Right renal cortex interstitium (tissue), 3 donors: ENCODE results near the gene GDAP2. TPM values are rescaled to one million over a fixed set of nuclear protein-coding genes. Genes with fewer than 3 reads are reported as not detected.

Source experiments
- DNase-seq, 3 donors: peaks; one replicate each; pipeline ENCODE4 v3.0.0-alpha.2; 2013; ENCODE audit warnings: low read depth in 3 of 3, low spot score in 2 of 3
- polyA plus RNA-seq, 3 donors: library from polyadenylated mRNA; unstranded; fragments of 120-200 nt; gene quantifications; one replicate each; pipeline ENCODE4 v1.2.1, GENCODE V29; 2013; ENCODE audit not compliant: insufficient read length in 3 of 3

The GDAP2 gene
- polyA plus RNA-seq, 3 donors = 19.9 to 22.3 (median 21.0) TPM

DNA sequence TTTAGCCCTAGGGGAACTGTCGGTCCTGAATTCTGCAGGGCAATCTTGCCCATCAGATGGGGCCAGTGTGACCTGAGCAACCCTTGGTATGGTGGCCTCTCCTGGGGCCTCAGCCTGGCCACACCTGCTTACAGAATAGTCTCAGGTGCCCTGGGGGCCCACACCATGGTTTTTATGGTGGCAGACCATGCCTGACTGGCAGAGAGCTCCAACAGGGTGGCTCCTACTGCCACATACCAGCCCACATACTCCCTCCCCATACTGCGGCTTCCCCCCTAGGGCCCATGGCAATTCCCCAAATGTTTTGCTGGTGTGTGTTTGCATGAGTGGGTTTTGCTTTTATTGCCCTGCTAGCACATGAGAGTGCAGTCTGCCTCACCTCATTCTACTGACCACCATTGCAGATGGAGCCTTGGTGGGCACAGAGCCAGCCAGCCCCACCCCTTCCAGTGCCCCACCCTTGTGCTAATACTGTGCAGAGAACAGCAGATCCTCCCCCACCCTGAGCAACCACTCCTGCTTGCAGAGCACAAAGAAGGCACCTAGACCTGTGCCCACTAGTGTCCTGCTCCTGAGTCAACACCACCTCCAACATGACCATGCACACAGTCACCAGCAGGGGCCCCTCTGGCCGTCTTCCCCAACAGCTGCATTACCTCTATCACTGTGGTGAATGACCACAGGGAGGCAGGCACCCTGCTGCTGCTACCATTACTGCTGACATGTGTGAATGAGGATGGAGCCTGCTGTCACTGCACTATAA lies 86.8 kb downstream of the GDAP2 start:
- no peak for DNase-seq

DNA sequence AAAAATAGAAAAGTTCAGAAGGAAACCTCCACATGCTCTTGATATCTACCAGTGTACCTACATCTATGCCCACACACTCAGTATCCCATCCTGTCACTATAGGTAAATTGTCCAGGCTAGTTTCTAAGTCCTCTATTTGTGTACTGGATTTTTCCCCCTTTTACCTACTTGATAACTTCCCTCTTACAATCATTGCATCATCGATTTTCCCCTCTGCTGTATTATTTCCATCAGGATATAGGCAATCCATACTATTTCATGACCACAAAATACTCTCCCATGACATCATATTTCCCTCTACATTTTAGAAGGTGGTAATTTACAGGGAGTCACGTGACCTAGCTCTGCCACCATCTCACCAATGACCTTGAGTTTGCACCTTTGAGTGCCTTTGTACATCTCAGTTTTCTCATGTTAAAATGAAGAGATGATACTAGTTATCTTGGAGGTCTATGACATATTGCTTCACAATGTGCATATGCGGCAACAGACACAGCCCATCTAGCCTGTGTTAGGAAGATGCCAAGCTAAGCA lies 88.2 kb downstream of the GDAP2 start:
- DNase-seq = no peak

DNA sequence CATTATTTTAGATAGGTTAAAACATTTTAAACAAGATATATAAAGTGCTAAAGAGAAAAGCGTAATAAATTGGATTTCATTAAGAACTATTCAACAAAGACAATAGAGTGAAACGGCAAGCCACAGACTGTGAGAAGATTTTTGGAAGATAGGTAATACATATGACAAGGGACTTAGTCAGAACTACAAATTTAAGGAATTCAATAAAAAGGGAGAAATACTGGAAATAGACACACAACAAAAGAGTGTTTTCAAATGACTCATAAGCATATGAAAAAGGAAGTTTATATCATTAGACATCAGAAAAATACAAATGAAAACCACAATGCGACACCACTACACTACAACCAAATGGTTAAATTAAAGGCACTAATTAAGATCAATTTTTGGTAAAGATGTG lies 90.5 kb downstream of the GDAP2 start:
- no peak for DNase-seq

DNA sequence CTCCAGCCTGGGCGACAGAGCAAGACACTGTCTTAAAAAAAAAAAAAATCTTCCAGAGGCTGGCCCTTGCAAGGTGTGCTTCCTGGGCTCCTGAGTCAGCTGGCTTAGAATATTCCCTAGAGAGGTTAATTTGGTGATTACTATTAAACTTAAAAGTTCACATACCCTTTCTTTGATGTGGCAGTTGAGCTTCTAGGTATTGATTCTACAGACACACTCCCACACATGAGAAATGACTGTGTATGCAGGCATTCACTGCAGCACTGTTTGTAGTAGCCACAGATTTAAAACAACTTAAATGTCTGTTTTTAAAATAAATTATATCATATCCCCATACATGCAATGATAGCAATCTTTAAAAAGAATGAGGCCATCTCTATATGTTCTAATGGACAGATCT lies 93.4 kb downstream of the GDAP2 start:
- DNase-seq = no peak

DNA sequence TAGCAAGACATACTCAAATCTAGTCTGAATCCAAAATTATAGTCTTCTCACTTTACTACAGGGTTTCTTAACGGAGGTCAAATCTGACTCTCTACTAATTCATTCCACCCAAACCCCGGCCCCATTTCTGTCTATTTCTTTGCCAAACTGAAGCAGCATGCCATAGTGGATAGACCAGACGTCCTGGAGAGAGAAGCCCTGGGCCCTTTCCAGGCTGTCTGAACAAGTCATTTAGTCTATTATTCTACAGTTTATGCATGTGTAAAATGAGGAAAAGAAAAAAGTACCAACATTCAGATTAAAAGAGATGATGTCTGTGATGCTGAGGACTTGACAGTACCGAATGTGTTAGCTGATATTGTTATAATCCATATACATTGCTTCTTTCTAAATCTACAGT lies 95.0 kb downstream of the GDAP2 start:
- DNase-seq = no peak

DNA sequence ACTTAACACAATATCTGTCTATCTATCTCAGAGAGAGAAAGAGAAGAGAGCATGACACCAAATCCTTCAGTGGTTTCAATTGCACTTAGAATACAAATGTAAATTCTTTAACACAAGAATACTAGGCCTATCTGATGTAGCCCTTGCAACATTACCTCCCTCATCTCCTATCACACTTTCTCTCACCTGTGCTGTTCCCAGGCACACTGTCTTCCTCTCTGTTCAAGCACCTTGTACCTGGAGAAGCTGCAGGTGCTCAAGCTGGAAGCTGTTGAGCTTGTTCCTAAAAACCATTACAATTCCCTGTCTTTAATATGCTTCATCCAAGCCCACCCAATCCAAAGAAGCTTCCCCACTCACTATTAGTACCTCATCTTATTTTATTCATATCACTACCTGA lies 97.0 kb downstream of the GDAP2 start:
- no peak for DNase-seq

DNA sequence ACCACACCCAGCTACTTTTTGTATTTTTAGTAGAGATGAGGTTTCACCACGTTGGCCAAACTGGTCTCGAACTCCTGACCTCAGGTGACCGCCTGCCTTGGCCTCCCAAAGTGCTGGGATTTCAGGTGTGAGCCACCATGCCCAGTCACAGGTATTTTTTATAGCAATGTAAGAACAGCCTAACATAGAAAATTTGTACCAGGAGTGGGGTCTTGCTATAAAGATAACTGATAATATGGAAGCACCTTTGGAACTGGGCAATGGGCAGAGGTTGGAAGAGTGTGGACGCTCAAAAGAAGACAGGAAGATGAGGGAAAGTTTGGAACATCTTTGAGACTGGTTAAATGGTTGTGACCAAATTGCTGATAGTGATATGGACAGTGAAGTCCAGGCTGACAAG lies 99.2 kb downstream of the GDAP2 start:
- DNase-seq = no peak

DNA sequence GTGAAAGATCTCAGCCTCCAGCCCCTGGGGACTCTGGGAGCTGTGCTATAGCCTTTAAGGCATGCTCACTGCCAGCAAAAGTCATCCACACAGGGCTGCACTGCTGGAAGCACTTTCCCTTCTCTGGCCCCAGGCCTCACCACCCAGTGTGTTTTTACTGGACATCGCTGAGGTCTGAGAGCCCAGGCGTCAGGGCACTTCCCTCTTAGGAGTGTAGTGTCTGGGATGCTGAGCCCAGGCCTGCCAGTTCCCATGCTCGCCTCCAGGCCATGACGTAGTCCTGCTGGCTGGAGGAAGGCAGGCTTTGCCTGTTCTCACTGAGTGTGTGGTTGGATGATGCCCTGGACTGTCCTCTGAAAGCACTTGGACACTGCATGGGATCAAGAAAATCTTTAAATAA lies 101.2 kb downstream of the GDAP2 start:
- DNase-seq = no peak

DNA sequence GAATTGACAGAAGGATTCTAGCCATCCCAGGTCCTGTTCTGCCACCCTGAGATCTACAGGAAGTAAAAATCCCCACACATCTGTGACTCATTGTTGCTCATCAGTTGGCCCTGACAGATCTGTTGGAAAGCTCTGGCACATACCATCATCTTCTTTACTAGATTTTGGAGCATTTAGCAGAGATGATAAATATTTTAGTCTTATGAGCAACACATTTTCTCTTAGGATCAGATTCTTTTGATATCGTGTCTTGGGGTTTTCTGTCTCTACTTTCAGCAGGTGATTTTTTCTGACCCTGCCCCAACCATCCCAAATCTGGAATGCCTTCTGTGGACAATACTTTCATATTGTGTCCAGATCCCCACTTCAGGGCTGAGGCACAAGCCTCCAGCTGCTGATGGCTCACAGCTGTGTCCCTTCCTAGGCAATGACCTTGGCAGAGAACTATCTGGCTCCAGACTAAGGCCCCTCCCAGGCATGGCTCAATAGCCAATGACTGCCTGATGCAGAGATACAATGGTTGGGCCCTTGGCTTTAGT lies 102.8 kb downstream of the GDAP2 start:
- DNase-seq = no peak

DNA sequence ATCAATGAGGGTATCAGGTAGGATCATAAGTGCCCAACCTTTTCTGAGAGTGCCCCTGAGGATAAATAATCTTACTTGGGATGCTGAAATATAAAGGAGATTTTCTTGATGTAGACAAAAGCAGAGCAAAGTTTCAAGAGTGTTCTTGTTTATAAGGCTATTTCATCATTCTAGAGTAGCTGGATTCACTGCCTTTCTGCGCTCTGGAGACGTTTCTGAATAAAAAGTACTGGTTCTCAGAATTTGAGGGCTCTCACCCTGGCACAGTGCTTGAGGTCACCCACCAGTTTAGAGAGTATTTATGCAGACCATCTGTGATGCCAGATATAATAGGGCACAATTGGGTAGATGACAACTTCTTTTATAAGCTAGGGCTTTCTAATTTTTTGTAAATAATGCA lies 103.3 kb downstream of the GDAP2 start:
- DNase-seq = no peak

DNA sequence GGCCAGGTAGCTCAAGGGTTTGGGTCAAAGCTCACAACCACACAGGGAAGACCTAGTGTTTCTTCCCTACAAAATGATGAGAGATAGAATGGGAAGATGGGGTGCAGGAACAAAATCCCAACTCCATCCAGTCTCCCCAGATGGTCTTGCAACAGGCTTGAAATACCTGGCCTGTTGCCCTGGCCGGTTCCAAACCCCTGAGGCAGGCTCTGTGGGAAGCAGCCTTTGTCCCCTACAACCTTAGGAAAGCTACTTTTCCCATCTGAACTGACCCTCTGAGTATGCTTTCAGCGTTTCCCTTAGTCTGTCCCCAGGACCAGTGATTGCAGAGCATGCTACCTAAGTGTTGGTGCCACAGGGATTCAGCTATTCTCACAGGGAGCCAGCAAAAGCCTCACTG lies 104.0 kb downstream of the GDAP2 start:
- DNase-seq = no peak

DNA sequence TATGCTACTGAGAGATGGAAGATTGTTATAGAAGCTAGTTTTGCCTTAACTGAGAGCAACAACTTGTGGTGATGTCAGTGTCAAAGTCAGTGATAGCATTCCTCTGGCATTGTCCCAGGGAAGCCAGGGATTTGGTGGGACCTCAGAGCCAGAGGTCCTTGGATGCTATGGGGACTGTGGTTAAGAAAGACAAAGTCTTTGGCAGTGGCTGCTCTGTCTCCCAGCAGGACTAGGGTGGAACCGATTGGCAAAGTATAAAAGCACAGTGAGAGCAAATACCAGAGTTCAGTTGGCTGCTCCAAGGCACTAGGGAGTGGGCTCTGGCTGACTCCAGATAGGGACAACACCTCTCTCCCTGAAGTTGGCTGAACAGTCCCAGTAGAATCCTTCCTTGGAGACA lies 104.8 kb downstream of the GDAP2 start:
- DNase-seq = no peak

DNA sequence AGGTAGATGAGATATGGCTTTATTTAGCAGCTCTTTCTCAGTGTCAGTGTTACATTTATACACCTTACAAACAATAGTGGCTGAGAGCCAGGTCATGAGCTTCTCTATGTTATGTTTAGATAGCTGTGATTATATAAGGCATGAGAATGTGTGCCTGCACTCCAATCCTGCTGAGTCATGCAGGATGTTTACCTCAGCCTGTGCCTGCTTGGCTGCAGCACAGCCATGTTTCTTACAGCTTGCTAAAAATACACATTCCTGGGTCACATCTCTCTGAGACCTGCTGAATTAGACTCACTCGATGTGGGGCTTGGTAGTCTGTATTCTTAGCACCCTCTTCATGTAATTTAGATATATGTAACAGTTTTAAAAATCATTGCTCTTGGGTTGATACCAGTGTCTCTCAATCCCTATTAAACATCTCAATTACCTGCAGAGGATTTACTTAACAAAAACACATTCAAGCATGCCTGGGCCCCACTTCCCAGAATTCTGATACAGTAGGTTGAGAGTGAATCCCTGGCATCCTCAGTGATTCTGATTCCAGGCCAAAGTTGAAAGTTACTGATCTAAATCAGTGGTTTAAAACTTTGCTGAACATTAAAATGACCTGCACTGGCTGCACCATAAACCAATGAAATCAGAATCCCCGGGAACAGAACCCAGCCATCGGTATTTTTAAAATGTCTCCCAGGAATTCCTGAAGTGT lies 107.5 kb downstream of the GDAP2 start:
- DNase-seq = no peak

DNA sequence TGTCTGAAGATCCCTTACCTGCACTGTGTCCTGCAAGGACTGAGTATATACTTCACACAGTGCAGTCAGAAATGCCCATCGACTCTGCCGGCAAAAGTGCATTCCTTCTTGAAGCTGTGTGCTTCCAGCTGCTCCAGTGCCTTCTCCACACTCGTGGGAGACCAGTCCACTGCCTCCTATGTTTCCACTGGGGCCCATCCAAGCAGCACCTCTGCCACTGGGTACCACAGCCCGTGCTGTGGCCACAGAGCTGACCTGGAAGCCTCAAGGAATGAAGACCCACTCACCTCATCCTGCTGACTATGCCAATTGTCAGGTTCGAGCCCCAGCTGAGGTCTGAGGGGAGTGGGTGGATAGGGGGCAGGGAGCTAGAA lies 108.1 kb downstream of the GDAP2 start:
- DNase-seq = no peak

DNA sequence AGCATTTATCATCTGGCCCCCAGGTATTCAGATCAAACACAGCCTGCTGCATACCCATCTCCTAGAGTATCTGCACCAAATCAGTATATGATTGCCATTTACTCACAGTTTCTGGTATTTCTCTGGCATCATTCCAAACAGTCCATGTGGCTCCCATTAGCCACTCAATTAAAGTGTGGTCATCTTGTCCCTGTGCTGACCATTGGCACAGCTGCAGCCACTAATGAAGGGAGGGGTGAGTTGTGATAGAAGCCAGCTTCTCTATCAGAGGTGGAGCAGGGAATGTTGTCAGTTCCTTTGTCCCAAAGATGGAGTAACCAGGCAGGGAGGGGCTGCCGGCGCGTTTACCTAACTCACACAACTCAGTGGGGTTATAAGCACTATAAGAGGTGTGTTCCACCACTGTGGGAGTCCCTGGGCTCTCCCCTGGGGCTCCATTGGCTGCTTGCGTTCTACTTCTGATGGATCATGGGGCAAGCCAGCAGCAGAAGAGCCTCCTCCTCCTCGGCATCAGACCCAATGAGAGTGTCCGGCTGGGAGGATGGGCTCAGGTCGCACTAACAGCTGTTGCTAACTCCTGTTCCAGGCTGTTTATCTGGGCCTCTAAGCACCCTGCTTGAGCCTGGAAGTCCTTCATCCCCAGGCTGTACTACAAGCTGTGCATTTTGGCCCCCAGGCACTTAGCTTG lies 108.6 kb downstream of the GDAP2 start:
- DNase-seq = no peak

DNA sequence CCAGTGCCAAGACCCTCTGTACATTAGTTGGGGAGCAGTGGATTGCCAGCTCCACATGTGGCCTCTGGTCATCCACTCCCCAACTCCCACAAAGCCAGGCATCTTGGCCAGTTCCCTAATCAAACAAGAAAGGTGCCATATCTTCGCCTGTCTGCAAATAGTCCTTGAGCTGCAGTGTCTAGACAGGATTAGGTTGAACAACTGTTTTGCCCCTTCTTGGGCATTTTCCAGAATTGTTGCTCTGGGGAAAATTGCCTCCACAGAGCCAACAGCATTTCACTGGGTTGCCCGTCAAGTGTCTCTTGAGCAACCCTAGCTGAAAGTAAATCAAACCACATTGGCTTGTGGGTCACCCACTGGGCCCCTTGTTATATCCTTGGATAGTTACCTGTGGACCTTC lies 109.3 kb downstream of the GDAP2 start:
- no peak for DNase-seq

DNA sequence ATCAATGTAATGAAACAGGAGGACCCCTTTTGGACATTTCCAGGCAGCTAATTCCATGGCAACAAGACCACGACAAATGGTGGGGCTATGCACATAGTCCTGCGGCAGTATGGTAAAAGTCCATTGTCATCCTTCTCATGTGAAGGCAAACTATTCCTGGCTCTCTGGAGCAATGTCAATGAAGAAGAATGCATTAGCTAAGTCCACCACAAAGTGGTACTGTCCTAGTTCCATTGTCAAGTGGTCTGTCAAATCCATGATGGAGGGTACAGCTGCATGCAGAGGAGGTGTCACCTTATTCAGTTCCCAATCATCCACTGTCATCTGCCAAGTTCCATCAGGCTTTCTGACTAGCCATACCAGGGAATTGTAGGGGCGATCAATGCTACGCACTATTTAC lies 110.1 kb downstream of the GDAP2 start:
- no peak for DNase-seq

DNA sequence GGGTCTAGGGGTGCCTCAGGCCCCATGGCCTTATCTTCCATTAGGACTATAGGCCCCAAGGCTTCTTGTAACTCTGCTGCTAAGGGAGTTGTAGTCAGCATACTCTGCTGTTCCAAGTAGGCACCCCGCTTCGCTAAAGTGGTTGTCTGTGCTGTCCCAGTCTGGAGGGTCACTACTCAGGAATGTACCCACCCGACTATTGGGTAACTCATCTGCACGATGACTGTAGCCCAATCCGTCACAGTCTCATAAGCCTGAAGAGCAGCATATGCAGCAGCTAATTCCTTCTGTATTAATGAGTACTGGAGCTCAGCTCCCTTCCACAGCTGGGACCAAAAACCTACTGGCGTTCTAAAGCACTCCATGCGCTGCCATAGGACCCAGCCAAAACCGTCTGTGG lies 111.0 kb downstream of the GDAP2 start:
- DNase-seq = no peak

DNA sequence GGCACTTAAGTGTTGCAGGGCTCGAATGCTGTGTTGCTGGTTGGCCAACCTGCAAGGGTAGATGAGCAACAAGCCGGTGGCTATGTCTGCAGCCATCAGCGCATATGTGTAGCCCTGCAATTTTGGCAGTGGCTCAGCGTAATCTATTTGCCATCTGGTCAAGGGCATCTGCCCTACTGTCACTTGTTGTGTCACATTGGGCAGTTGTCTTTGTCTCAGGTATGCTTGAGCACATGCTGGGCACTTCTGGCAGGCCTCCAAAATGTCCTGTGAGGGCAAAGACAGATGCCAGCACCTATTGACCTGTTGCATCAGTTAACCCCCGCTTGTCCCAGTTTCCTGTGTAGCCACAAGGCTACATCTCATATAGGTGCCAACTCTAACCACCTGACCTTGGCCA lies 111.8 kb downstream of the GDAP2 start:
- no peak for DNase-seq

DNA sequence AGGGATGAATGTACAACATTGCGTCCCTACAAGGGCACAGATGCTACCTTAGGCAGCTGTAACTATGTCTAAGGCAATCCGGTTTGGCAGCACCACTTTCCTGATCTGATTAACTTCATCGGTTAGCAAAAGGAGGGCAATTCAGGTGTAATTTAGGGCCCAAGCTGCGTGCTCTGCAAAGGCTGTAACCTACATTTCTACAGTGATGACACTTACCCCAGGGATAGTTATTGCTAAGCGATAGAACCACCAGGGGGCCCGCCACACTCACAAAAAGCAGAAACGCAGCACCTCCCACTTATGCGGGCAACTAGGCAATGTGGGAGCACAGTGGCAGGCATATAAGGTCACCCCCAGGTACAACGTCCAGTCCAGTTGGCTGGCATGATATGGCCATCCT lies 113.5 kb downstream of the GDAP2 start:
- no peak for DNase-seq
